Colonic mucosa (tissue), 4 donors: ENCODE data around the gene EPB41L2. TPM values are rescaled to one million over a fixed set of nuclear protein-coding genes. Genes with fewer than 3 reads are reported as not detected.
A peak's percentile ranks its signal among the peaks of the same experiment; 100 is the strongest.

Source experiments
- DNase-seq: peaks from one replicate; pipeline ENCODE4 v3.0.0-alpha.2; 2020
- H3K27ac ChIP-seq: fragments of 200-600 bp; one replicate; pipeline ENCODE4 v1.8.0; 2021
- H3K27me3 ChIP-seq: fragments of 200-600 bp; one replicate; pipeline ENCODE4 v1.8.0; 2021
- H3K36me3 ChIP-seq: fragments of 200-600 bp; one replicate; pipeline ENCODE4 v1.8.0; 2021
- H3K4me1 ChIP-seq: fragments of 200-600 bp; one replicate; pipeline ENCODE4 v1.8.0; 2021; ENCODE audit warnings: mild to moderate bottlenecking
- H3K4me3 ChIP-seq: fragments of 200-600 bp; one replicate; pipeline ENCODE4 v1.8.0; 2021
- H3K9ac ChIP-seq, 2 donors: one replicate each; pipeline ENCODE4 v1.7.0; 2013; ENCODE audit warnings: control low read depth in 2 of 2, low read depth in 2 of 2, low read length in 2 of 2
- H3K9me3 ChIP-seq: fragments of 200-600 bp; one replicate; pipeline ENCODE4 v1.8.0; 2021
- intact Hi-C: fragments of 100-400 bp; cut with DNase I; formaldehyde crosslinking; loops from one replicate; pipeline ENCODE4 v1.14.1; 2022
- total RNA-seq, 2 donors: library from RNA; stranded (reverse); fragmentation: NEBNext Ultra II Directional in 1 of 2; extraction: Animal tissue kit (Norgen Biotek cat#: 25700) in 1 of 2; gene quantifications; one replicate each; pipeline ENCODE4 v1.2.1, GENCODE V29; 2021
- TF ChIP-seq, protein P1 (sequence below): fragments of 200-600 bp; IDR thresholded peaks from one replicate; pipeline ENCODE4 v1.8.0; 2022; ENCODE audit warnings: antibody characterized with exemption, mild to moderate bottlenecking
- donor health status: healthy.
- donor health status: DM: no; HTN: no; CAD: no.
- donor health status: DM: no; HTN: no; CAD: no.

The EPB41L2 gene
- total RNA-seq, 2 donors from 2014 or later: 106 to 113 TPM

- no peak overlapping the region for H3K27ac ChIP-seq
- H3K36me3 ChIP-seq: no peaks in the 10 kb centered on the region
- TF ChIP-seq, protein P1, sequence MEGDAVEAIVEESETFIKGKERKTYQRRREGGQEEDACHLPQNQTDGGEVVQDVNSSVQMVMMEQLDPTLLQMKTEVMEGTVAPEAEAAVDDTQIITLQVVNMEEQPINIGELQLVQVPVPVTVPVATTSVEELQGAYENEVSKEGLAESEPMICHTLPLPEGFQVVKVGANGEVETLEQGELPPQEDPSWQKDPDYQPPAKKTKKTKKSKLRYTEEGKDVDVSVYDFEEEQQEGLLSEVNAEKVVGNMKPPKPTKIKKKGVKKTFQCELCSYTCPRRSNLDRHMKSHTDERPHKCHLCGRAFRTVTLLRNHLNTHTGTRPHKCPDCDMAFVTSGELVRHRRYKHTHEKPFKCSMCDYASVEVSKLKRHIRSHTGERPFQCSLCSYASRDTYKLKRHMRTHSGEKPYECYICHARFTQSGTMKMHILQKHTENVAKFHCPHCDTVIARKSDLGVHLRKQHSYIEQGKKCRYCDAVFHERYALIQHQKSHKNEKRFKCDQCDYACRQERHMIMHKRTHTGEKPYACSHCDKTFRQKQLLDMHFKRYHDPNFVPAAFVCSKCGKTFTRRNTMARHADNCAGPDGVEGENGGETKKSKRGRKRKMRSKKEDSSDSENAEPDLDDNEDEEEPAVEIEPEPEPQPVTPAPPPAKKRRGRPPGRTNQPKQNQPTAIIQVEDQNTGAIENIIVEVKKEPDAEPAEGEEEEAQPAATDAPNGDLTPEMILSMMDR: no peak
- DNase-seq: no peak
- intact Hi-C loops: no loop called here
- H3K4me1 ChIP-seq: no peaks in the 10 kb centered on the region
- no peaks in the 10 kb centered on the region for H3K27me3 ChIP-seq
- no peak overlapping the region for H3K9ac ChIP-seq
- no peaks in the 10 kb centered on the region for H3K9me3 ChIP-seq
- H3K4me3 ChIP-seq: no peak overlapping the region
Measured at GRCh38 chr6:130890521-130890971, 172.5 kb downstream of the EPB41L2 start.

GRCh38 chr6:130889423-130889822 lies 173.6 kb downstream of the EPB41L2 start:
- H3K4me1 ChIP-seq: no peaks in the 10 kb centered on the region
- TF ChIP-seq, protein P1: no peak
- H3K36me3 ChIP-seq: no peaks in the 10 kb centered on the region
- no peaks in the 10 kb centered on the region for H3K27me3 ChIP-seq
- no peak overlapping the region for H3K9ac ChIP-seq
- intact Hi-C loops: loop anchor here (10.0 kb wide), 1 partner anchor 645 kb away; no protein-coding TSS in a partner anchor
- no peak for DNase-seq
- H3K27ac ChIP-seq: no peak overlapping the region
- no peak overlapping the region for H3K4me3 ChIP-seq
- no peaks in the 10 kb centered on the region for H3K9me3 ChIP-seq

DNA sequence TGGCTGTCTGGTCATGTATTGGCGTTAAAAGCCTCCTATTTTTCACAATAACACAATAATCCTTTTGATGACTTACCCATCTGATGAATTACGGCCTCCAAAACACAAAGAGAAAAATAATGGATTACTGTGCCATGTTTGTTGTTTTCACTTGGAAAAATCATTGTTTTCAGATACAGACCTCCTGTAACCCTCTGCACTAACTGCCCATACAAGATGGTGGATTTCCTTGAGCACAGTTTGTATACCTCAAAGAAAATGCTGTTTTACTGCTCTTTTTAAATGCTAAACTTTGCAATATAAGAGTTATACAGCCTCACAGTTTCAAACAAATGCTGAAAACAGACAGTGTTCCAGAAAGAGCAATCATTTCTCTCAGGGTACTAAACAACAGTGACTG lies 174.8 kb downstream of the EPB41L2 start:
- no peak for DNase-seq
- H3K9me3 ChIP-seq: no peaks in the 10 kb centered on the region
- no peak overlapping the region for H3K4me3 ChIP-seq
- TF ChIP-seq, protein P1: no peak
- H3K36me3 ChIP-seq: no peaks in the 10 kb centered on the region
- intact Hi-C loops: loop anchor here (10.0 kb wide), 1 partner anchor 647 kb away; no protein-coding TSS in a partner anchor
- no peak overlapping the region for H3K27ac ChIP-seq
- no peaks in the 10 kb centered on the region for H3K4me1 ChIP-seq
- H3K27me3 ChIP-seq: no peaks in the 10 kb centered on the region
- H3K9ac ChIP-seq: no peak overlapping the region

DNA sequence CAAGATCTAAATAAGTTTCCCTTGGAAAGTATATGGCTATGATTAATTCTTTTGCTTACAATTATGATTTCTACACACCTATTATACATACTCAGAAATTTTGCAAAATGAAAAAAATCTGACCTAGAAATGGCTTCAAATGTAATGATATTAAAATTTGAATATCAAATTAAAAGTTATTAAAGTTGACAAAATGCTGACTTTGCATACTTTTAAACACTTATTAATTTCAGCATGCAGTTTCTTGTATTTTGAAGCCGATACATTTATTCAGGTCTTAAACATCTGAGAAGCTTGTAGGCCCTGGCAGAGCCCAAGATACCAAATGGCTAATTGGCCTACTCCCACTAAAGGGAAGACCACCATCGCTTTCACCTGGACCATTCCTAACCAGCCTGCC lies 176.1 kb downstream of the EPB41L2 start:
- intact Hi-C loops: loop anchor here (10.0 kb wide), 1 partner anchor 648 kb away; no protein-coding TSS in a partner anchor
- TF ChIP-seq, protein P1: no peak
- no peak for DNase-seq
- no peak overlapping the region for H3K9ac ChIP-seq
- no peaks in the 10 kb centered on the region for H3K36me3 ChIP-seq
- H3K4me3 ChIP-seq: no peak overlapping the region
- no peaks in the 10 kb centered on the region for H3K9me3 ChIP-seq
- H3K27me3 ChIP-seq: no peaks in the 10 kb centered on the region
- H3K4me1 ChIP-seq: no peaks in the 10 kb centered on the region
- no peak overlapping the region for H3K27ac ChIP-seq

DNA sequence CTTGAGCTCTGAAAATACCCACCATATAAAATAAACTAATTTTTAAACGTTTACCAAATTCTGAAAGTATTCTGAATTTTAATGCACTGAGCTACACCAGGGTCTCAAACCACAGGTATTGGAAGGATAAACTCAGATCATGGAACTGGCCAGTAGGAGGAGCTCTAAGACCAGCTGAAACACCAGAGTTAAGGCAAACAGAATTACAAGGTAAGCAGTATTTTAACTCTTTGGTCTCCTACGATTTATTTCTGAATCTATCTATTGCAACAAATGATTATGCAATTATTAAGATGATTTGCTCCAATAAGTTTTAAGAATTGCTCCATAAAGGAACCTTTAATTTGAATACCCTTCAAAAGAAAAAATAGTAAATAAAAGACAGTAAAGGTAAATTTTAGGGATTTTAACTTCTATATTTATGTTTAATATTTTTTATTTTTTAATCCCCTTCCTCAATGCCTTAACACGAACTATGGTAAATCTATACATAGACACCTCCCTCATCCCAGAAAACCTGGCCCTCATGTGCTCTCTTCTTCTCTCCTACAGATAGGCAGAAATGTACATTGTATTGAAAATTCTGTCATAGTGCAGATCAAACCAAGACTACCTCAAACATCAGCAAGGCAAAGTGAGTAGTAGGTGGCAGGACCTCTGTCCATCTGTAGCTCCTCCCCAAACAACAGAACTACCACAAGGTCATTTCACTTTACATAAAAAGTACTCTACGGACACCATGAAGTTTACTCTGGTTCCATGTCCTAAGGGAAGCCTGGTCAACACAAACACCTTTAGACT lies 177.5 kb downstream of the EPB41L2 start:
- DNase-seq: peak; percentile 83
- Histone ChIP-seq H3K27me3 (no peaks in the 10 kb centered on the region), H3K27ac (no peak overlapping the region), H3K4me1 (no peaks in the 10 kb centered on the region), H3K9me3 (no peaks in the 10 kb centered on the region), H3K36me3 (no peaks in the 10 kb centered on the region), H3K4me3 (no peak overlapping the region), H3K9ac (no peak overlapping the region)
- TF ChIP-seq, protein P1: peak; percentile 85
- intact Hi-C loops: loop anchor here (2.0 to 10.0 kb wide), 2 partner anchors 231 to 649 kb away; no protein-coding TSS in a partner anchor
